Measurements from ENCODE around the gene CMIP.

The CMIP gene

DNA sequence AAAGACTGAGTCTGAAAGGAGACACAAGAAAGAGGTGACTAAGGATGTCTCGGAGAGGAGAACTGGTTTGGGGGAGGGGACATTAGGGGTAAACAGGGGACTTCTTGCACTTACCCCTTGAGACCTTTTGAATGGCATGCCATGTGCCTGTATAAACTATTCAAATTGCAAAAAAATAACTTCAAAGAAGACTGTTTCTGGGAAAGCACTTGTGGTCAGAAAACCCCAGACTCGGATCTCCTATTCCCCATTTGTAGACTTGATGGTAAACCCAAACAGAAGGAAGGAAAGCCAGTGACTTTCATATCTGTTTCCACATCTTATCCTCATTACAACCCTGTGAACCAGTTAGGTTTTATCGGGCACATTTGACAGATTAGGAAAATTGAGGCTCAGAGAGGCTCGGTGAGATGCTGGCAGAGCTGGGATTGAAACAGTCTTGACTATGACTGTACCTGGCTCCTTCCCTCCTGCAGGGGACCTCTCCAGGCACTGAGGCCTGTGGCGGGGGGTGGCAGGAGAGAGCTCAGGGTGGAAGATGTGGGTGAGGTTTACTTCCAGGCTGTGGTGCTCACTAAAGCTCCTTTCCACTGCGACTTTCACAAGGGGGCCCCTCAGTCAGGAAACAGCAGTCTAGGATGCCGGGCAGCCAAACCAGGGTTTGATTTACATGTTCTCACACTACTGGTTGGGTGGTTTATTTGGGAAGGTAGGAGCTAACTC, 304.0 kb downstream of the CMIP start:
- DNase-seq (ENCODE audit: low spot score), result peak; percentile 70

DNA sequence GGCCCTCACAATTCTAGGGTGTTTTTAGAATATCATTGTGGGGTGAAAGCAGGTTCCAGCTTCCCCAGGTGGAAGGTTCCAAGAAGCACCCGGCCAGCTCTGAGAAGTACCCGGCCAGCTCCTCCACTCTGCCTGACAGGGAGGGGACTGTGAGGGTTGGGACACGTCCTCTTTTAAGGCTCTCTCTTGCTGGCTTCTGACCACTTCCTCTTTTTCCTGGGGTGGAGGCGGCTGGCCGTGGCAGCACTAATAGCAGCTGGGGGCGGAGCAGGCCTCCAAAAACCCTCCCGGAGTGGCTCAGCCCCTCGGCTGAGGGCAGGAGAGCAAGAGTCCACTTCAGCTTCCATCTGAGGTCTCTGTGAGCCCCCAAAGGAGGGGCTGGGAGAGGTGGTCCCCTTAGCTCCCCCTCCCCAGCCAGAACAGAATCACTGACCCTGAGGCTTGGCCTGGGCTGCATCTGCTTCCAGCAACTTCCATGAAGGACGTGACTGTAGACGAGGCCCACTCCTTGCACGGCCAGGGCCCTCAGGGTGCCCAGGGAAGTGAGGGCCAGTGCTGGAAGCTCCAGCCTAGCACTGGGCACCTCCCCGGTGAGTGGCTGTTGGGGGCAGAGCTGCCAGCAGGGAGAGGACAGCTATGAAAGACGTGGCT, 307.7 kb downstream of the CMIP start:
- peak; percentile 93 for DNase-seq (ENCODE audit: low spot score)

GRCh38 chr16:81752876-81753227, 308.2 kb downstream of the CMIP start:
- DNase-seq (ENCODE audit: low spot score), result no peak

DNA sequence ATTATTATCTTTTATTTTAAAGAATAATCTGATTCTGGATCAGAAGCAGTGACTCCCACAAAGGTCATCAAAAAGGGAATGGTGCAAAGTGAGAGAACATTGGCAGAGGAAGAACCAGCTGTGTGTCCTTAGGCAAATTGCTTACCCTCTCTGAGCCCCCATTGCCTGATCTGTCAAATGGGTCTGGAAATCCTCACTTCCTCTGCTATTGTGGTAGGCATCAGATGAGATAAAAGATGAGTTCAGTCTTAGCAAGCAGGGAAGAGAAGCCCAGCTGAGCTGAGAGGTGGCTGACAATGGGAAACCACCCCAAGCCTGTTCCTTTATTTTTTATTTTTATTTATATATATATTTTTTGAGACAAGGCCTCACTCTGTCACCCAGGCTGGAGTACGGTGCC, 310.2 kb downstream of the CMIP start:
- no peak for DNase-seq (ENCODE audit: low spot score)

- DNase-seq (ENCODE audit: low spot score), result no peak
These were observed 311.5 kb downstream of the CMIP start for GRCh38 chr16:81755915-81756614.

- DNase-seq (ENCODE audit: low spot score), result no peak
These were observed 312.2 kb downstream of the CMIP start for GRCh38 chr16:81756615-81757356.

DNA sequence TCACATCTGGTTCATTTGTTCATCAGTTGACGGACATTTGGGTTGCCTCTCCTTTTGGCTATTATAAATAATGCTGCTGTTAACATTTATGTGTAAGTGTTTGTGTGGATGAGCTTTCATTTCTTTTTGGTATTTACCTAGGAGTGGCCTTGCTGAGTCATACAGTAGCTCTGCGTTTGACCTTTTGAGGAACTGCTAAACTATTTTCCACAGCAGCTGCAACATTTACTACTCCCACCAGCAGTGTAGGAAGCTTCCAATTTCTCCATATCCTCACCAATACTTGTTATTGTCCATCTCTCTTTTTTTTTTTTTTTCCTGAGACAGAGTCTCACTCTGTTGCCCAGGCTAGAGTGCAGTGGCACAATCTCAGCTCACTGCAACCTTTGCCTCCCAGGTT, 313.8 kb downstream of the CMIP start:
- DNase-seq (ENCODE audit: low spot score), result no peak

Measured in NAMALWA (cell line).